ENCODE measurements around the gene ADRA1B. TPM values are rescaled to one million over a fixed set of nuclear protein-coding genes. Genes with fewer than 3 reads are reported as not detected.

Gene ADRA1B
- total and polyA plus RNA-seq, 2 of the 8 experiments (the other 6 are each of a cell fraction or from before 2014, with no cell fraction given), result not detected

DNA sequence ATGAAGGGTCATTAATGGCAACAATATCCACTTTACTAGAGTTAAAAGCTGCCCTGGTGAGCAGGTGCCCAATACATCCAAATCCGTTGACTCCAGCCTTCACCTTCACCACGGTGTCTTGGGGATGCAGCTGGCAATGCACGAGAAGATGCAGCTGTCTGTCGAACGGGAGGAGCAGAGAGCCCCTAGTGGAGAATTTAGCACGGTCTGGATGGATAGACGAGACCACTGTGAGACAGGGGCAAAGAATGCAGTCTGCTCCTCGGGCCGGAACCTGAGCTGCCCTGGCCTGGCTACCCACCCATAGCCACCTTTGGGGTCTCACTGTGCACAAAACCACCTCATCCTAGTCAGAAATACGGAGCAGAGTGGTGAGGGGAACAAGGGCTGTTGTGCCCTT, 35.1 kb downstream of the ADRA1B start:
- Histone ChIP-seq H3K4ac (replicated peaks; ENCODE audit: insufficient read length, low read depth, low read length) (no peak overlapping the region), H3K18ac (ENCODE audit: extremely low read depth, low read length) (no peak overlapping the region), H2BK120ac (replicated peaks; ENCODE audit: low read depth, low read length) (no peak overlapping the region), H3K79me2 (ENCODE audit: control insufficient read depth in 1 of 2, insufficient read depth in 2 of 2, low read length in 2 of 2) (no peaks in the 10 kb centered on the region), H3K56ac (replicated peaks; ENCODE audit: insufficient read length, low read depth, low read length) (no peak overlapping the region), H3K23me2 (ENCODE audit: low read depth, low read length) (no peaks in the 10 kb centered on the region), H2BK20ac (ENCODE audit: low read length) (no peak overlapping the region), H2BK15ac (ENCODE audit: low read length) (no peak overlapping the region), H2BK5ac (ENCODE audit: low read depth, low read length) (no peak overlapping the region), H2AK5ac (ENCODE audit: low read depth, low read length) (no peak overlapping the region), H3K36me3 (ENCODE audit: control insufficient read depth in 2 of 4, insufficient read depth in 4 of 4, low read length in 3 of 4) (no peaks in the 10 kb centered on the region), H3K14ac (ENCODE audit: insufficient read length) (no peak overlapping the region), H3K27ac (ENCODE audit: low read depth, low read length) (no peak overlapping the region), H3K9me3 (ENCODE audit: insufficient read depth in 2 of 2, low read depth in 1 of 2, low read length in 1 of 2) (no peaks in the 10 kb centered on the region), H3K9ac (replicated peaks in 1 of 4; ENCODE audit: extremely low read depth in 1 of 4, low read depth in 3 of 4, low read length in 3 of 4) (no peak overlapping the region), H3K23ac (ENCODE audit: insufficient read length) (no peak overlapping the region), H3K27me3 (replicated peaks in 1 of 4; ENCODE audit: control insufficient read depth in 3 of 4, extremely low read depth in 1 of 4, insufficient read depth in 3 of 4, low read length in 3 of 4) (no peaks in the 10 kb centered on the region), H2BK12ac (ENCODE audit: low read depth, low read length) (no peak overlapping the region), H3K4me3 (ENCODE audit: extremely low read depth in 1 of 4, insufficient read depth in 2 of 4, low read depth in 3 of 4, low read length in 4 of 4) (no peak overlapping the region), H2AFZ (ENCODE audit: low read length) (peak overlapping the region; percentile 78; the same call in 1 of the 2 replicates), H3K79me1 (ENCODE audit: low read depth, low read length) (no peaks in the 10 kb centered on the region), H4K20me1 (replicated peaks in 1 of 2; ENCODE audit: control insufficient read depth in 1 of 2, insufficient read depth in 2 of 2, low read length in 2 of 2) (no peaks in the 10 kb centered on the region), H3K4me2 (ENCODE audit: insufficient read depth in 1 of 2, low read depth in 2 of 2, low read length in 2 of 2) (no peak overlapping the region), H4K91ac (replicated peaks; ENCODE audit: insufficient read length, low read length) (no peak overlapping the region), H4K8ac (ENCODE audit: extremely low read depth, insufficient read depth, low read length) (no peak overlapping the region), H4K5ac (ENCODE audit: insufficient read length, low read depth, low read length) (no peak overlapping the region), H3K4me1 (replicated peaks in 1 of 4; ENCODE audit: control insufficient read depth in 3 of 4, insufficient read depth in 4 of 4, low read length in 3 of 4) (no peaks in the 10 kb centered on the region)
- POLR2A ChIA-PET (ENCODE audit: partially characterized antibody), result interaction anchor here (0.6 kb wide), 1 partner anchor 177 kb away, joined by 3 read pairs; no protein-coding TSS in a partner anchor
- peak; percentile 45 for FAIRE-seq
- peak in 1 of 2 experiments; percentile 57 for DNase-seq (ENCODE audit: low read depth in 1 of 2, low spot score in 2 of 2)
- CTCF ChIA-PET (ENCODE audit: partially characterized antibody), result interaction anchor here (0.6 to 5.2 kb wide), 32 partner anchors 10 to 802 kb away, joined by 3 to 46 read pairs (median 4); partner anchors contain the start of gene ADRA1B
- 61% methylated on average over 10 of the region's 10 CpGs; no CpG with 5 or more reads in 1 of the 2 experiments for WGBS, 2 experiments (ENCODE audit: extremely low coverage in 1 of 2, insufficient coverage in 1 of 2, insufficient read length in 1 of 2, insufficient replicate concordance in 2 of 2, low coverage in 1 of 2, low lambda C conversion rate in 2 of 2, missing lambda C conversion rate in 1 of 2)
- TF ChIP-seq POU5F1 (IDR thresholded peaks at IDR 0.05; ENCODE audit: low read depth, low read length) (no peak), NANOG (IDR thresholded peaks at IDR 0.05; ENCODE audit: insufficient read depth, low read depth, low read length, poor library complexity, severe bottlenecking) (no peak), TEAD4 (IDR thresholded peaks at IDR 0.05; ENCODE audit: low read depth, low read length) (peak; percentile 81), ZNF274 (IDR thresholded peaks at IDR 0.05; ENCODE audit: borderline replicate concordance, extremely low read depth, low read length) (no peak), RAD21 (IDR thresholded peaks at IDR 0.05 in 1 of 2, conservative IDR thresholded peaks at IDR 0.05 in 1 of 2; ENCODE audit: low read depth in 2 of 2, low read length in 2 of 2) (peak; percentile 57 to 70)
- TF ChIP-seq, protein P1, sequence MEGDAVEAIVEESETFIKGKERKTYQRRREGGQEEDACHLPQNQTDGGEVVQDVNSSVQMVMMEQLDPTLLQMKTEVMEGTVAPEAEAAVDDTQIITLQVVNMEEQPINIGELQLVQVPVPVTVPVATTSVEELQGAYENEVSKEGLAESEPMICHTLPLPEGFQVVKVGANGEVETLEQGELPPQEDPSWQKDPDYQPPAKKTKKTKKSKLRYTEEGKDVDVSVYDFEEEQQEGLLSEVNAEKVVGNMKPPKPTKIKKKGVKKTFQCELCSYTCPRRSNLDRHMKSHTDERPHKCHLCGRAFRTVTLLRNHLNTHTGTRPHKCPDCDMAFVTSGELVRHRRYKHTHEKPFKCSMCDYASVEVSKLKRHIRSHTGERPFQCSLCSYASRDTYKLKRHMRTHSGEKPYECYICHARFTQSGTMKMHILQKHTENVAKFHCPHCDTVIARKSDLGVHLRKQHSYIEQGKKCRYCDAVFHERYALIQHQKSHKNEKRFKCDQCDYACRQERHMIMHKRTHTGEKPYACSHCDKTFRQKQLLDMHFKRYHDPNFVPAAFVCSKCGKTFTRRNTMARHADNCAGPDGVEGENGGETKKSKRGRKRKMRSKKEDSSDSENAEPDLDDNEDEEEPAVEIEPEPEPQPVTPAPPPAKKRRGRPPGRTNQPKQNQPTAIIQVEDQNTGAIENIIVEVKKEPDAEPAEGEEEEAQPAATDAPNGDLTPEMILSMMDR (IDR thresholded peaks at IDR 0.05; ENCODE audit: control extremely low read depth in 1 of 3, insufficient read depth in 1 of 3, low read depth in 1 of 3, low read length in 3 of 3), result peak; percentile 59 to 78 (median 65)
